ENCODE measurements around the gene SMPD1. TPM values are rescaled to one million over a fixed set of nuclear protein-coding genes. Genes with fewer than 3 reads are reported as not detected.

The SMPD1 gene
- 43.7 and 67.0 TPM in 2 replicates for total RNA-seq

GRCh38 chr11:6389905-6390717 lies at the start of gene SMPD1:
Gene SMPD1 (plus strand): TSS chr11:6390474. CDS start chr11:6390599, 125 bp downstream.

DNA sequence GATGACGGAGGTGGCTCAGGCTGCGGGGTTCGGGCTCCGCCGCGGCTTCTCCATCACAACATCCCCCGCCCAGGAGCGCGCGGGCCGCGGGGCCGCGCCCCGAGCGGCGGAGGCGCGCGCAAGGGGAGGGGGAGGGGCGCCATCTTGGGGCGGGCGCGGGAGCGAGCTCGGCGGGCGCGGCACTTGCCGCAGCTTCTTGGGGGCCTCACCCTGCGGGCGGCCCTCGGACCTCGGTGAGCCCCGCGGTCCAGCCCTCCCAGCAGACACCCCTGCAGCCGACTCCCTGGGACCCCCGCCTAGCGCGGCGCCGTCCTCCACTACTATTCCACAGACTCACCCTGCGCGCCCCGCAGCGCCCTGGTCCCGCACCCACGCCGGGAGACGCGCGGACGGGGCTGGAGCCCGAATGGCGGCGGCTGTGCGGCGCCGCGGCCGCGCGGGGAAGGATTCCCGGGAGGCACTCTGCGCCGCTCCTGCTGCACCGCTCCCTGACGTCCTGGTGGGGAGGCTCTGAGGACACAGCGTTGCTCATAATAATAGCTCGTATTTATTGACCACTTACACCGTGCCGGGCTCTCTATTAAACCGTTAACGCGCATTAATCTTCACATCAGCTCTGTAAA lies 28.8 kb downstream of the SMPD1 start, which contains the start of gene APBB1:
TSS of gene APBB1 (minus strand) at position 86 of the 623 bp plus-strand sequence. CDS start 7,747 bp downstream, outside the sequence.

DNA sequence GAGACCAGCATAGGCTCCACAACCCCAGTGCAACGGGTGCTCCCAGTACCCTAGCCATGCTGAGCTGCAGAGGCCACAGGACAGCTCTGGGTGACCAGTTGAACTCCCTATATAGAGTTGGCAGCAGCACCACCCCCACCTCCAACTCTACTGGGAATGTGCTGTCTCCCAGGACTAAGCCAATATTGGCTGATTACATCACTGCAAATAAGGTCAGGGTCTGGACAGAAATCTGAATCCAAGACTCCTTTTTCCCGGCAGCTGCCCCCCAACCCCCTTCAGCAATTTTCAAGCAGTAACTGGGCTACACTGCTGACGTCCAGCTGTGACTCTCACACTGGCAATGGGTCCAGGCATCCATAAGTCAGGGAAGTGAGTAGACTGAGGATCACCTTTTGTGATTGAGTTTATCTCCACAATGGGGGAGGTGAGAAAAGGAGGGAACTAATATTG lies 50.7 kb downstream of the SMPD1 start, which contains the start of gene HPX:
TSS of gene HPX (minus strand) at position 82 of the 453 bp plus-strand sequence. CDS start at position 58, 24 bp downstream.

Other genes with a start within 250 kb of the SMPD1 start
- not detected in 2 replicates for gene OR52B2, start 220.1 kb upstream of the SMPD1 start, total RNA-seq
- gene OR52W1, start 191.2 kb upstream of the SMPD1 start, total RNA-seq: not detected in 2 replicates
- gene C11orf42, start 184.9 kb upstream of the SMPD1 start, total RNA-seq: not detected in 2 replicates
- gene FHIP1B, start 155.8 kb upstream of the SMPD1 start, total RNA-seq: 12.1 and 13.3 TPM in 2 replicates
- not detected in 2 replicates for gene CNGA4, start 151.4 kb upstream of the SMPD1 start, total RNA-seq
- not detected in 2 replicates for gene CCKBR, start 130.6 kb upstream of the SMPD1 start, total RNA-seq
- 460 and 641 TPM in 2 replicates for gene CAVIN3, start 70.0 kb upstream of the SMPD1 start, total RNA-seq
- 34.5 and 36.4 TPM in 2 replicates for gene APBB1, start 28.6 kb downstream of the SMPD1 start, total RNA-seq
- gene HPX, start 50.5 kb downstream of the SMPD1 start, total RNA-seq: not detected in 2 replicates
- gene TRIM3, start 83.5 kb downstream of the SMPD1 start, total RNA-seq: 11.8 and 16.0 TPM in 2 replicates
- gene ARFIP2, start 90.9 kb downstream of the SMPD1 start, total RNA-seq: 35.7 and 56.1 TPM in 2 replicates
- 26.4 and 33.3 TPM in 2 replicates for gene TIMM10B, start 91.0 kb downstream of the SMPD1 start, total RNA-seq
- gene DNHD1, start 106.8 kb downstream of the SMPD1 start, total RNA-seq: 1.4 and 3.0 TPM in 2 replicates
- 3.3 and 7.6 TPM in 2 replicates for gene RRP8, start 213.1 kb downstream of the SMPD1 start, total RNA-seq
- 101 and 178 TPM in 2 replicates for gene ILK, start 213.3 kb downstream of the SMPD1 start, total RNA-seq
- 113 and 151 TPM in 2 replicates for gene TAF10, start 221.7 kb downstream of the SMPD1 start, total RNA-seq
- gene TPP1, start 228.9 kb downstream of the SMPD1 start, total RNA-seq: 40.1 and 46.0 TPM in 2 replicates

All from pericardium fibroblast (primary cell).